ENCODE data around the gene RFC2.

RFC2 gene

GRCh38 chr7:74217455-74218342 lies 36.5 kb downstream of the RFC2 start:
- TF ChIP-seq CREB1 (IDR thresholded peaks at IDR 0.05; ENCODE audit: low read depth), result no peak
- no peak for TF ChIP-seq TCF12 (IDR thresholded peaks at IDR 0.05; ENCODE audit: low read depth)
- TF ChIP-seq USF1 (IDR thresholded peaks at IDR 0.05), result no peak
- no peak for TF ChIP-seq NFIC (IDR thresholded peaks at IDR 0.05)
- TF ChIP-seq ZBTB7A (IDR thresholded peaks at IDR 0.05; ENCODE audit: low read depth), result no peak
- TF ChIP-seq RAD21 (IDR thresholded peaks at IDR 0.05; ENCODE audit: low read depth), result no peak
- TF ChIP-seq CEBPB (IDR thresholded peaks at IDR 0.05), result no peak
- no peak for TF ChIP-seq EGR1 (IDR thresholded peaks at IDR 0.05)
- no peak for TF ChIP-seq EP300 (IDR thresholded peaks at IDR 0.05; ENCODE audit: borderline replicate concordance)
- TF ChIP-seq FOXM1 (IDR thresholded peaks at IDR 0.05; ENCODE audit: borderline replicate concordance, low read depth), result no peak
- TF ChIP-seq YY1 (IDR thresholded peaks at IDR 0.05; ENCODE audit: low read depth), result no peak
- TF ChIP-seq TEAD4 (IDR thresholded peaks at IDR 0.05), result no peak

DNA sequence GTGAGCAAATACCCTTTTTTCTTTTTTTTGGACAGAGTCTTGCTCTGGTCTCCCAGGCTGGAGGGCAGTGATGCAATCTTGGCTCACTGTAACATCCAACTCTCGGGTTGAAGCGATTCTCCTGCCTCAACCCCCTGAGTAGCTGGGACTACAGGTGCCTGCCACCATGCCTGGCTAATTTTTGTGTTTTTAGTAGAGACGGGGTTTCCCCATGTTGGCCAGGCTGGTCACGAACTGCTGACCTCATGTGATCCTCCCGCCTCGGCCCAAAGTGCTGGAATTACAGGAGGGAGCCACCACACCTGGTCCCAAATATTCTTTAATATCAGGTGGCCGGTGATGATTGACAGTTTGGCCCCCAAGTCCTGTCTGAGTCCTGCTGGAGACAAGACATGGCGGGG lies 37.8 kb downstream of the RFC2 start:
- no peak for TF ChIP-seq FOXM1 (IDR thresholded peaks at IDR 0.05; ENCODE audit: borderline replicate concordance, low read depth)
- TF ChIP-seq TEAD4 (IDR thresholded peaks at IDR 0.05), result no peak
- no peak for TF ChIP-seq EP300 (IDR thresholded peaks at IDR 0.05; ENCODE audit: borderline replicate concordance)
- TF ChIP-seq CREB1 (IDR thresholded peaks at IDR 0.05; ENCODE audit: low read depth), result no peak
- no peak for TF ChIP-seq YY1 (IDR thresholded peaks at IDR 0.05; ENCODE audit: low read depth)
- no peak for TF ChIP-seq CEBPB (IDR thresholded peaks at IDR 0.05)
- no peak for TF ChIP-seq USF1 (IDR thresholded peaks at IDR 0.05)
- TF ChIP-seq, protein P1, sequence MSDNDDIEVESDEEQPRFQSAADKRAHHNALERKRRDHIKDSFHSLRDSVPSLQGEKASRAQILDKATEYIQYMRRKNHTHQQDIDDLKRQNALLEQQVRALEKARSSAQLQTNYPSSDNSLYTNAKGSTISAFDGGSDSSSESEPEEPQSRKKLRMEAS (IDR thresholded peaks at IDR 0.05), result no peak
- TF ChIP-seq ZBTB7A (IDR thresholded peaks at IDR 0.05; ENCODE audit: low read depth), result no peak
- TF ChIP-seq, protein P2, sequence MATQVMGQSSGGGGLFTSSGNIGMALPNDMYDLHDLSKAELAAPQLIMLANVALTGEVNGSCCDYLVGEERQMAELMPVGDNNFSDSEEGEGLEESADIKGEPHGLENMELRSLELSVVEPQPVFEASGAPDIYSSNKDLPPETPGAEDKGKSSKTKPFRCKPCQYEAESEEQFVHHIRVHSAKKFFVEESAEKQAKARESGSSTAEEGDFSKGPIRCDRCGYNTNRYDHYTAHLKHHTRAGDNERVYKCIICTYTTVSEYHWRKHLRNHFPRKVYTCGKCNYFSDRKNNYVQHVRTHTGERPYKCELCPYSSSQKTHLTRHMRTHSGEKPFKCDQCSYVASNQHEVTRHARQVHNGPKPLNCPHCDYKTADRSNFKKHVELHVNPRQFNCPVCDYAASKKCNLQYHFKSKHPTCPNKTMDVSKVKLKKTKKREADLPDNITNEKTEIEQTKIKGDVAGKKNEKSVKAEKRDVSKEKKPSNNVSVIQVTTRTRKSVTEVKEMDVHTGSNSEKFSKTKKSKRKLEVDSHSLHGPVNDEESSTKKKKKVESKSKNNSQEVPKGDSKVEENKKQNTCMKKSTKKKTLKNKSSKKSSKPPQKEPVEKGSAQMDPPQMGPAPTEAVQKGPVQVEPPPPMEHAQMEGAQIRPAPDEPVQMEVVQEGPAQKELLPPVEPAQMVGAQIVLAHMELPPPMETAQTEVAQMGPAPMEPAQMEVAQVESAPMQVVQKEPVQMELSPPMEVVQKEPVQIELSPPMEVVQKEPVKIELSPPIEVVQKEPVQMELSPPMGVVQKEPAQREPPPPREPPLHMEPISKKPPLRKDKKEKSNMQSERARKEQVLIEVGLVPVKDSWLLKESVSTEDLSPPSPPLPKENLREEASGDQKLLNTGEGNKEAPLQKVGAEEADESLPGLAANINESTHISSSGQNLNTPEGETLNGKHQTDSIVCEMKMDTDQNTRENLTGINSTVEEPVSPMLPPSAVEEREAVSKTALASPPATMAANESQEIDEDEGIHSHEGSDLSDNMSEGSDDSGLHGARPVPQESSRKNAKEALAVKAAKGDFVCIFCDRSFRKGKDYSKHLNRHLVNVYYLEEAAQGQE (IDR thresholded peaks at IDR 0.05; ENCODE audit: low read depth), result no peak
- no peak for TF ChIP-seq TCF12 (IDR thresholded peaks at IDR 0.05; ENCODE audit: low read depth)
- TF ChIP-seq RAD21 (IDR thresholded peaks at IDR 0.05; ENCODE audit: low read depth), result no peak
- no peak for TF ChIP-seq TAF1 (IDR thresholded peaks at IDR 0.05; ENCODE audit: low read depth)
- no peak for TF ChIP-seq NFIC (IDR thresholded peaks at IDR 0.05)
- TF ChIP-seq EGR1 (IDR thresholded peaks at IDR 0.05), result no peak

DNA sequence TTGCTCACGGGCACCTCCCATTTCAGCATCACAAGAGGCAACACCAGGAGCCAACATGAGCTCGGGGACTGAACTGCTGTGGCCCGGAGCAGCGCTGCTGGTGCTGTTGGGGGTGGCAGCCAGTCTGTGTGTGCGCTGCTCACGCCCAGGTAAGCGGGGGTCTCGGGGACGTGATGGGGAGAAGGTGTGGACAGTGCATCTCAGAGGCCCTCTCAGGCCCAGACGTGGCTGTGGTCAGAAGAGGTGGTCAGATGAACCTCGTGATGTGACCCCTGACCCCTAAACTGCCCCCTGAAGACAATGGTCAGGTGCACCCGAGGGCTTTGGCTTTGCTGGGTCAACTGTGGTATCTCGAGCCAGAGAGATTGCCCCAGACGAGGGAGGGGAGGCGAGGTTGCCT lies 38.3 kb downstream of the RFC2 start:
- TF ChIP-seq USF1 (IDR thresholded peaks at IDR 0.05) (no peak), ZBTB7A (IDR thresholded peaks at IDR 0.05; ENCODE audit: low read depth) (no peak), EGR1 (IDR thresholded peaks at IDR 0.05) (no peak), TCF12 (IDR thresholded peaks at IDR 0.05; ENCODE audit: low read depth) (no peak), TAF1 (IDR thresholded peaks at IDR 0.05; ENCODE audit: low read depth) (no peak), YY1 (IDR thresholded peaks at IDR 0.05; ENCODE audit: low read depth) (no peak), NFIC (IDR thresholded peaks at IDR 0.05) (no peak), RAD21 (IDR thresholded peaks at IDR 0.05; ENCODE audit: low read depth) (no peak), CEBPB (IDR thresholded peaks at IDR 0.05) (no peak), CREB1 (IDR thresholded peaks at IDR 0.05; ENCODE audit: low read depth) (no peak), FOXM1 (IDR thresholded peaks at IDR 0.05; ENCODE audit: borderline replicate concordance, low read depth) (no peak), EP300 (IDR thresholded peaks at IDR 0.05; ENCODE audit: borderline replicate concordance) (no peak), TEAD4 (IDR thresholded peaks at IDR 0.05) (no peak)
- TF ChIP-seq, protein P1 (IDR thresholded peaks at IDR 0.05), result no peak
- TF ChIP-seq, protein P2 (IDR thresholded peaks at IDR 0.05; ENCODE audit: low read depth), result no peak

DNA sequence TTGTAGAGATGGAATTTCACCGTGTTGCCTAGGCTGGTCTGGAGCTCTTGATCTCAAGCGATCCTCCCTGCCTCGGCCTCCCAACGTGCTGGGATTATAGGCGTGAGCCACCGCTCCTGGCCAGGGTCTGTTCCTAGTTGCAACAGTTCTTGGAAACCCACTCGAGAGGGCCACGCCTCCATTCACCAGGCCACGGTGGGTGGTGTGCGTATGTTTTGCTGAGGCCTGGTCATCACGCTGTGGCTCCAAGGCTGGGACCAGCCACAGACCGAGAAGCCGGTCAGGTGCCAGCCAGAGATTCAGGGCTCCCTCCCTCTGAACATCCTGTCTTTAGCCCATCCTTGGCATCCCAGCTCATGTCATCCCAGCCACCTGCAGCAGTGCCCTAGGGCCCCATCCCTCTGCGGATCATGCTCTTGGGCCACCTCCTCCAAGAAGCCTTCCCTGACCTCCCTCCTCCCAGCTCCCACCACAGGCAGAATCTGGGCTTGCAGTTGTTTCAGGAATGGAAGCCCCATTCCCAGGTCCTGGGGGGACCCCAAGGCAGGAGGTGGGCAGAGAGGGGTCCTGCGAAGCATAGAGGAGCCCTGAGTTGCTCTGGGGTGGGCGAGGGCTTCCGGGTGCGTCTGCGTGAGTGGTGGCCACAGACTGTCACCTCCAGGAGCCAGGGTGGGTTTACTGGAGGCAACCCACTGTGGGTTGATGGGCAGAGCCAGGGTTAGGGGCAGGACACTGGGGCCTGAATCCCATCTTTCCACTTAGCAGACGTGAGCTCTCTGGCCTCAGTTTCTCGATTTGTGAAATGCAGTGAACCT lies 39.2 kb downstream of the RFC2 start:
- TF ChIP-seq USF1 (IDR thresholded peaks at IDR 0.05), result no peak
